ENCODE data around the gene ZFAND3.
"Not testable (repeated sequence)": the region's sequence is repeated elsewhere in the genome, so short reads cannot be mapped to it uniquely, and the experiment has no call there.

The ZFAND3 gene

GRCh38 chr6:38114976-38115625 is 295.6 kb downstream of the ZFAND3 start:
- ChIA-PET CTCF (no interaction called here), POLR2A (no interaction called here)
- TF ChIP-seq L3MBTL2 (conservative IDR thresholded peaks at IDR 0.05) (no peak), TARDBP (IDR thresholded peaks at IDR 0.05) (no peak), FOXA1 (IDR thresholded peaks at IDR 0.05) (no peak), SUZ12 (IDR thresholded peaks at IDR 0.05) (no peak), ARNT (IDR thresholded peaks at IDR 0.05) (no peak), CTBP1 (IDR thresholded peaks at IDR 0.05; ENCODE audit: borderline replicate concordance) (no peak), PKNOX1 (IDR thresholded peaks at IDR 0.05) (no peak)

GRCh38 chr6:38115626-38116008 is 296.1 kb downstream of the ZFAND3 start:
- DNase-seq (ENCODE audit: extremely low spot score) = no peak
- ChIA-PET POLR2A (no interaction called here), CTCF (no interaction called here)
- no peak for TF ChIP-seq LEF1 (IDR thresholded peaks at IDR 0.05; ENCODE audit: borderline replicate concordance)
- TF ChIP-seq SP1 (IDR thresholded peaks at IDR 0.05) = no peak
- no peak for TF ChIP-seq BHLHE40 (IDR thresholded peaks at IDR 0.05; ENCODE audit: borderline replicate concordance)
- TF ChIP-seq SUZ12 (IDR thresholded peaks at IDR 0.05) = no peak
- TF ChIP-seq CTBP1 (IDR thresholded peaks at IDR 0.05; ENCODE audit: borderline replicate concordance) = no peak
- no peak for TF ChIP-seq FOXM1 (IDR thresholded peaks at IDR 0.05; ENCODE audit: borderline replicate concordance)
- no peak for TF ChIP-seq ZNF384 (IDR thresholded peaks at IDR 0.05)
- no peak for TF ChIP-seq HDGF (IDR thresholded peaks at IDR 0.05; ENCODE audit: borderline replicate concordance)
- TF ChIP-seq L3MBTL2 (conservative IDR thresholded peaks at IDR 0.05) = no peak
- TF ChIP-seq FOXK2 (IDR thresholded peaks at IDR 0.05) = no peak
- TF ChIP-seq ELF4 (IDR thresholded peaks at IDR 0.05) = no peak

More at GRCh38 chr6:38114976-38115625, 295.6 kb downstream of the ZFAND3 start:
- DNase-seq (ENCODE audit: extremely low spot score) = no peak

- no peak for TF ChIP-seq LEF1 (IDR thresholded peaks at IDR 0.05; ENCODE audit: borderline replicate concordance)
- TF ChIP-seq CTBP1 (IDR thresholded peaks at IDR 0.05; ENCODE audit: borderline replicate concordance) = no peak
- no peak for TF ChIP-seq SP1 (IDR thresholded peaks at IDR 0.05)
- TF ChIP-seq PKNOX1 (IDR thresholded peaks at IDR 0.05) = no peak
- no peak for TF ChIP-seq FOXA1 (IDR thresholded peaks at IDR 0.05)
- TF ChIP-seq FOXK2 (IDR thresholded peaks at IDR 0.05) = no peak
- CTCF ChIA-PET = no interaction called here
- POLR2A ChIA-PET = no interaction called here
- no peak for DNase-seq (ENCODE audit: extremely low spot score)
Observed at GRCh38 chr6:38116248-38116647, 296.7 kb downstream of the ZFAND3 start.

DNA sequence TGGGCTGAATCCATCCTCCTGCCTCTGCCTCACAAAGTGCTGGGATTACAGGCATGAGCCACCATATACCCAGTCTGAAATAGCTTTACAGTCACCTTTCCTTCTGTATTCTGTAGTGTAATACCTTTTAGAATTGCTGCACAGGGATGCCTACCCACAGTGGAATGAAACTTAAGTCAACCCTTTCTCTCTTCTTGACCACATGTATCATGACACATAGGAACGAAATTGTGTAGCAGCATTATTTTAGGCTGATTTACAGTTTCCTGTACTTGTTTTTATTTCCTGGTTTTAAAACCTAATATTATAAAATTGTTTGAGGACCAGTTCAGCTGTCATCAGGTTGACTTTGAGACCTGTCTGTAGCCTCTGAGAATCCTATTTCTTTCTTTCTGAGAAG is 297.8 kb downstream of the ZFAND3 start:
- TF ChIP-seq LEF1 (IDR thresholded peaks at IDR 0.05; ENCODE audit: borderline replicate concordance) = no peak
- no peak for TF ChIP-seq SUZ12 (IDR thresholded peaks at IDR 0.05)
- TF ChIP-seq ZNF384 (IDR thresholded peaks at IDR 0.05) = no peak
- ChIA-PET CTCF (no interaction called here), POLR2A (no interaction called here)
- DNase-seq (ENCODE audit: extremely low spot score) = no peak

DNA sequence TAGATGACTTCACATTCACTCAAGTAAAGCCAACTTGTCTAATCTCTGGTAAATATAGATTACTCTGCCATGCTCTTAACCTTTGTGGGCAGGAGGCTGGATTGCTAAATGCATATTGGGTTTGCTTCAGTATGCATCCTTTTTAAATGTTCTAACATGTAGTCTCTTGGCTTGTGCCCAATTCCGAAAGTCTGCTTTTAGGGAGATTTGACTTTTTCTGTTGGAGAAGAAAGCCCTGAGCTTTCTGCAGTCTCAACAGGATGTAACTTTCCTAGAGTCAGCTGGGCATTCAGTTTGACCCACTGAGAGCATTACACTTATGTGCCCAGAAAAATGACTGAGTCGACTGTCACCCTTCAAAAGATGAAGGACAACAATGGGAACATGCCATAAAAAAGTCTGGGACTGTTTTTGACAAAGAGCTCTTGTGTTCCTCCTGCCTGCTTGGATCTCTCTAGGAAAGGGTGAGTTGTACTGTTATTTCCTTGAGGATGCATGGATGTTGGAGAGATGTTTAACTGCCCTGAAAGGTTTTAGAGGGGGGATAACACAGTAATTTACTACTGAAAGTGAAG is 299.4 kb downstream of the ZFAND3 start:
- TF ChIP-seq ELF4 (IDR thresholded peaks at IDR 0.05) = no peak
- no peak for TF ChIP-seq FOXA1 (IDR thresholded peaks at IDR 0.05)
- TF ChIP-seq ZNF384 (IDR thresholded peaks at IDR 0.05) = no peak
- TF ChIP-seq PKNOX1 (IDR thresholded peaks at IDR 0.05) = no peak
- no peak for TF ChIP-seq SUZ12 (IDR thresholded peaks at IDR 0.05)
- no peak for TF ChIP-seq FOXM1 (IDR thresholded peaks at IDR 0.05; ENCODE audit: borderline replicate concordance)
- TF ChIP-seq ARNT (IDR thresholded peaks at IDR 0.05) = no peak
- no peak for TF ChIP-seq L3MBTL2 (conservative IDR thresholded peaks at IDR 0.05)
- no peak for TF ChIP-seq NFRKB (IDR thresholded peaks at IDR 0.05)
- TF ChIP-seq HDGF (IDR thresholded peaks at IDR 0.05; ENCODE audit: borderline replicate concordance) = no peak
- TF ChIP-seq LEF1 (IDR thresholded peaks at IDR 0.05; ENCODE audit: borderline replicate concordance) = no peak
- CTCF ChIA-PET = no interaction called here
- POLR2A ChIA-PET = no interaction called here
- no peak for DNase-seq (ENCODE audit: extremely low spot score)

DNA sequence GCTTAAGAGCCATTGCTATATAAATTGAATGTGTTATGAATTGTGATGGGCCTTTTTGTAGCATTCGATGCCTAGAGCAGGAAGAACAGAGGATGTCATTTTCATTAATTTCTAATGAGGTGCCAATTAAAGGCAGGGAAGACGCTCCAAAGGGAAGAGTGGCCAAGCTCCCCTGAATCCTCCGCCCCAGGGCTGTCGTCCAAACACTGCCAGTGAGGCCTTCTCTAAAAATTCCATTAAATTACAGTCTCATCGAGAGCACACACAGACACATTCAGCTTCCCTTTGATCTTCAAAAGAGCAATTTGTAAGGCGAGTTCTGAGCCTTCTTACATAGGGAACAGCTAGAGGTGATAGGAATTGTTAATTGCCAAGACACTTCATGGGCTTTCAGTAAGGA is 300.0 kb downstream of the ZFAND3 start:
- POLR2A ChIA-PET = no interaction called here
- DNase-seq (ENCODE audit: extremely low spot score) = no peak
- CTCF ChIA-PET = no interaction called here
- TF ChIP-seq L3MBTL2 (conservative IDR thresholded peaks at IDR 0.05) (no peak), SP1 (IDR thresholded peaks at IDR 0.05) (no peak), LEF1 (IDR thresholded peaks at IDR 0.05; ENCODE audit: borderline replicate concordance) (no peak), HDGF (IDR thresholded peaks at IDR 0.05; ENCODE audit: borderline replicate concordance) (no peak), FOXK2 (IDR thresholded peaks at IDR 0.05) (no peak), SUZ12 (IDR thresholded peaks at IDR 0.05) (no peak), PKNOX1 (IDR thresholded peaks at IDR 0.05) (no peak)

DNA sequence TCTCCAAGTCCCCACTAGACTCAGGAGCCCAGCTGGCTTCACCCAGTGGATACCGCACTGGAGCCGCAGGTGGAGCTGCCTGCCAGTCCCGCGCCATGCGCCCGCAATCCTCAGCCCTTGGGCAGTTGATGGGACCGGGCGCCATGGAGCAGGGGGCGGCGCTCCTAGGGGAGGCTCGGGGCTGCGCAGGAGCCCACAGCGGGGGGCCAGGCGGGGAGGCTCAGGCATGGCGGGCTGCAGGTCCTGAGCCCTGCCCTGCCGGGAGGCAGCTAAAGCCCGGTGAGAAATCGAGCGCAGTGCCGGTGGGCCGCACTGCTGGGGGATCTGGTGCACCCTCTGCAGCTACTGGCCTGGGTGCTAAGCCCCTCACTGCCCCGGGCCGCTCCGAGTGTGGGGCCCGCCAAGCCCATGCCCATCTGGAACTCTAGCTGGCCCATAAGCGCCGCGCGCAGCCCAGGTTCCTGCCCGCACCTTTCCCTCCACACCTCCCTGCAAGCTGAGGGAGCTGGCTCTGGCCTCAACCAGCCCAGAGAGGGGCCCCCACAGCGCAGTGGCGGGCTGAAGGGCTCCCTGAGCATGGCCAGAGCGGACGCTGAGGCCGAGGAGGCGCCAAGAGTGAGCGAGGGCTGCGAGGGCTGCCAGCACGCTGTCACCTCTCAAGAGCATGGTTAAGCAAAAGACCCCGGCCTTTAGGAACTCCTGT is 304.8 kb downstream of the ZFAND3 start:
- DNase-seq (ENCODE audit: extremely low spot score); POLR2A ChIA-PET: not testable (repeated sequence)
- CTCF ChIA-PET = interaction anchor here (0.6 kb wide), 1 partner anchor 19 kb away, joined by 6 read pairs; no protein-coding TSS in a partner anchor
